Skeletal muscle cell (primary cell): ENCODE measurements around the gene ATP2B1.

Source experiments
- DNase-seq: peaks from one replicate; pipeline ENCODE4 v3.0.0-alpha.2; 2010; ENCODE audit warnings: low read depth
- H3K4me3 ChIP-seq: 2 replicates; pipeline ENCODE4 v1.5.1; 2011; ENCODE audit warnings: low read depth, mild to moderate bottlenecking, control low read depth, low read length, moderate library complexity

ATP2B1 gene

GRCh38 chr12:89622115-89622514 lies 86.5 kb downstream of the ATP2B1 start:
- DNase-seq = no peak

GRCh38 chr12:89621521-89621920 lies 87.1 kb downstream of the ATP2B1 start:
- DNase-seq = no peak
- no peak overlapping the region for H3K4me3 ChIP-seq

More at GRCh38 chr12:89622115-89622514, 86.5 kb downstream of the ATP2B1 start:
- H3K4me3 ChIP-seq = no peak overlapping the region

GRCh38 chr12:89619764-89620163 lies 88.9 kb downstream of the ATP2B1 start:
- H3K4me3 ChIP-seq = no peak overlapping the region
- no peak for DNase-seq

GRCh38 chr12:89618113-89618862 lies 90.3 kb downstream of the ATP2B1 start:
- no peak for DNase-seq
- H3K4me3 ChIP-seq = no peak overlapping the region

- DNase-seq = no peak
- H3K4me3 ChIP-seq = no peak overlapping the region
These were observed 98.3 kb downstream of the ATP2B1 start for GRCh38 chr12:89610366-89610765.

GRCh38 chr12:89603678-89604077 lies 105.0 kb downstream of the ATP2B1 start:
- no peak overlapping the region for H3K4me3 ChIP-seq
- no peak for DNase-seq

GRCh38 chr12:89597770-89598169 lies 110.9 kb downstream of the ATP2B1 start:
- H3K4me3 ChIP-seq = no peak overlapping the region
- no peak for DNase-seq

- DNase-seq = no peak
- no peak overlapping the region for H3K4me3 ChIP-seq
These were observed 111.4 kb downstream of the ATP2B1 start for GRCh38 chr12:89597210-89597609.

GRCh38 chr12:89593873-89594272 lies 114.8 kb downstream of the ATP2B1 start:
- no peak for DNase-seq
- H3K4me3 ChIP-seq = no peak overlapping the region

GRCh38 chr12:89593233-89593632 lies 115.4 kb downstream of the ATP2B1 start:
- no peak for DNase-seq
- H3K4me3 ChIP-seq = no peak overlapping the region

GRCh38 chr12:89589753-89590152 lies 118.9 kb downstream of the ATP2B1 start:
- H3K4me3 ChIP-seq = no peak overlapping the region
- DNase-seq = no peak

GRCh38 chr12:89578499-89578898 lies 130.1 kb downstream of the ATP2B1 start:
- H3K4me3 ChIP-seq = no peak overlapping the region
- no peak for DNase-seq

- DNase-seq = no peak
- no peak overlapping the region for H3K4me3 ChIP-seq
These were observed 131.9 kb downstream of the ATP2B1 start for GRCh38 chr12:89576572-89577220.

GRCh38 chr12:89575374-89575773 lies 133.3 kb downstream of the ATP2B1 start:
- no peak for DNase-seq
- no peak overlapping the region for H3K4me3 ChIP-seq

- H3K4me3 ChIP-seq = no peak overlapping the region
- DNase-seq = peak; percentile 60
These were observed 133.9 kb downstream of the ATP2B1 start for GRCh38 chr12:89574736-89575208.

GRCh38 chr12:89573051-89573810 lies 135.4 kb downstream of the ATP2B1 start:
- no peak overlapping the region for H3K4me3 ChIP-seq
- DNase-seq = no peak

GRCh38 chr12:89571491-89572195 lies 137.0 kb downstream of the ATP2B1 start:
- DNase-seq = peak; percentile 39
- no peak overlapping the region for H3K4me3 ChIP-seq

- no peak for DNase-seq
- no peak overlapping the region for H3K4me3 ChIP-seq
These were observed 140.2 kb downstream of the ATP2B1 start for GRCh38 chr12:89568484-89568883.

- no peak for DNase-seq
- H3K4me3 ChIP-seq = no peak overlapping the region
These were observed 140.9 kb downstream of the ATP2B1 start for GRCh38 chr12:89567691-89568239.
